Chondrocyte (in vitro differentiated cells): ENCODE data around the gene FOXN3. TPM values are rescaled to one million over a fixed set of nuclear protein-coding genes. Genes with fewer than 3 reads are reported as not detected.

Experiments used
- DNase-seq: peaks from one replicate; pipeline ENCODE4 v3.0.0; 2021; ENCODE audit warnings: mixed read lengths, low spot score
- H3K27ac Mint-ChIP-seq: one replicate; pipeline ENCODE4 v1.8.0; 2021; ENCODE audit warnings: mild to moderate bottlenecking, moderate library complexity, mixed read lengths; ENCODE audit not compliant: unreplicated experiment
- H3K27me3 Mint-ChIP-seq: 2 replicates; pipeline ENCODE4 v1.8.0; 2021; ENCODE audit warnings: low read depth, mixed read lengths
- H3K36me3 Mint-ChIP-seq: 2 replicates; pipeline ENCODE4 v1.8.0; 2021; ENCODE audit warnings: low read depth, mixed read lengths
- H3K4me1 Mint-ChIP-seq: 2 replicates; pipeline ENCODE4 v1.8.0; 2021; ENCODE audit warnings: low read depth, mild to moderate bottlenecking, mixed read lengths
- H3K4me3 Mint-ChIP-seq: one replicate; pipeline ENCODE4 v1.8.0; 2021; ENCODE audit warnings: mild to moderate bottlenecking, moderate library complexity, mixed read lengths; ENCODE audit not compliant: unreplicated experiment
- H3K9me3 Mint-ChIP-seq: 2 replicates; pipeline ENCODE4 v1.8.0; 2021; ENCODE audit warnings: low read depth, mixed read lengths
- CTCF ChIP-seq: fragments of 200-600 bp; sonication (generic); IDR thresholded peaks from 2 replicates; pipeline ENCODE4 v1.5.0; 2021; ENCODE audit warnings: antibody characterized with exemption, mild to moderate bottlenecking, moderate library complexity
- total RNA-seq: library from RNA; stranded (reverse); gene quantifications from 3 replicates; pipeline ENCODE4 v1.2.1, GENCODE V29; 2021

FOXN3 gene
- total RNA-seq, 1 donor from 2014 or later: 161 TPM

DNA sequence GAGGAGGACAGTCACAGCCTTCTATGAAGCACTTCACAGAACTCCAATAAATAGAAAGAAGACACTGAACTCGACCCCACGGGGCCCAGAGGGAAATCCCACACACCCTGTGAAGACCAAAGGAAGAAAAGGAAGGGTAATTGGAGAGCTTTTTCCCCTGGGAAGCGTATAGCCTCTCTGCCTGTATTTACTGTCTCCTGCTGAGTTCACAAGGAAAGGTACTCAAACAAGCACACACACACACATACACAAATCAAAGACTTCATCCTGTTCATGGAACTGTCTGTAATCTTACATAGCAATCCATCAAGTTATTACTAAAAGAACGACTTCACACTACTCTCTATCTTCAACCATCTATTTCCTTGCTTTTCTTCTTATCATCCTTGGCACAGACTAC is 15.3 kb downstream of the FOXN3 start:
- peaks cover 10% of the 10 kb centered on the region for H3K36me3 Mint-ChIP-seq
- H3K4me1 Mint-ChIP-seq: peaks cover 51% of the 10 kb centered on the region
- peak overlapping the region; percentile 37 for H3K27ac Mint-ChIP-seq
- no peaks in the 10 kb centered on the region for H3K27me3 Mint-ChIP-seq
- no peak for TF ChIP-seq CTCF
- DNase-seq: no peak
- no peaks in the 10 kb centered on the region for H3K9me3 Mint-ChIP-seq
- no peak overlapping the region for H3K4me3 Mint-ChIP-seq

GRCh38 chr14:89401241-89401640 is 15.8 kb downstream of the FOXN3 start:
- Mint-ChIP-seq H3K4me1 (peaks cover 47% of the 10 kb centered on the region), H3K9me3 (no peaks in the 10 kb centered on the region), H3K27me3 (no peaks in the 10 kb centered on the region), H3K27ac (peak overlapping the region; percentile 37), H3K36me3 (peaks cover 10% of the 10 kb centered on the region), H3K4me3 (no peak overlapping the region)
- TF ChIP-seq CTCF: no peak
- DNase-seq: no peak

GRCh38 chr14:89400529-89400928 is 16.5 kb downstream of the FOXN3 start:
- H3K27ac Mint-ChIP-seq: peak overlapping the region; percentile 28
- DNase-seq: no peak
- peaks cover 47% of the 10 kb centered on the region for H3K4me1 Mint-ChIP-seq
- H3K9me3 Mint-ChIP-seq: no peaks in the 10 kb centered on the region
- H3K27me3 Mint-ChIP-seq: no peaks in the 10 kb centered on the region
- TF ChIP-seq CTCF: no peak
- H3K4me3 Mint-ChIP-seq: no peak overlapping the region
- H3K36me3 Mint-ChIP-seq: peaks cover 10% of the 10 kb centered on the region

DNA sequence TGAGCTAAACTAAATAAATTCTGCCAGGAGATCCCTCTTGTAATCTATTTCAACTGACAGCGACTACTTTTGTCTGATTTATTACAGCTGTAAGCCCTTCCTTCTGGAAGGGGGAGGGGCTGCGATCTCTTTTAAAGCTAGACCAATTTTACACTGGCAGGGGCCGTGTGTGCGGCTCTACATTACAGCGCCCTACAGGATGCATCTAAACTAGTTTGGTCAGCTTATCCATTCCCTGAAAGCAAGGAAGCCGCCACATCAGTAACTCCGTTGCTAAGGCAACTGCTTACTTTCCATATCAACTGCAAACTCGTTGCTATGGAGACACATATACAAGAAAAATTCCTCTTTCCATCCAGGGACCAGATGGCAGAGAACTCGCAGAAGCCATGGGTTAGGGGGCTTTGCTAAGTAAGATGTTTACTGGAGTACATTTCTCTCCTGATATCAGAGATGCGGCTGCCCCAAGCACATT is 17.4 kb downstream of the FOXN3 start:
- DNase-seq: no peak
- Mint-ChIP-seq H3K4me3 (no peak overlapping the region), H3K36me3 (peaks cover 10% of the 10 kb centered on the region), H3K27ac (peak overlapping the region; percentile 80), H3K27me3 (no peaks in the 10 kb centered on the region), H3K9me3 (no peaks in the 10 kb centered on the region), H3K4me1 (peaks cover 47% of the 10 kb centered on the region)
- no peak for TF ChIP-seq CTCF

DNA sequence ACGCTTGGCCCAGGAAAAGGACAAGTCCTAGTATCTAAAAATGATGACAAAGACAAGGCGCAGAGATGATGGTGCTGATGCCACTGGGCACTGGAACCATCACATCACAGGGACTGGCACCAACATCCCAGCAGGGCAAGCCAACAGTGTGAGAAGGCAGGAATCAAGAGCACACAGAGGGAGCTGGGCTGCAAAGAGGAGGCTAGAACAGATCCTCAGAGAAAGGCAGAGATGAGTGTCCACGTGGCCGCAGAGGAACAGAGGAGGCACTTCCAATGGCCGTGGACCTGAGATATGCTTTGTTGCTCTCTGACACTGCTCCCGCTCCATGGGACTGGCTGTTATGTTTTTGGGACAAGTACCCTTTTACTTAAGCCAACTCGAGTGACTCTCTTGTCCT is 17.9 kb downstream of the FOXN3 start:
- H3K4me3 Mint-ChIP-seq: no peak overlapping the region
- peaks cover 47% of the 10 kb centered on the region for H3K4me1 Mint-ChIP-seq
- DNase-seq: no peak
- TF ChIP-seq CTCF: no peak
- H3K36me3 Mint-ChIP-seq: peaks cover 10% of the 10 kb centered on the region
- H3K9me3 Mint-ChIP-seq: no peaks in the 10 kb centered on the region
- H3K27ac Mint-ChIP-seq: peak overlapping the region; percentile 80
- no peaks in the 10 kb centered on the region for H3K27me3 Mint-ChIP-seq
